B cell (primary cell): ENCODE results near the gene PDE4C. TPM values are rescaled to one million over a fixed set of nuclear protein-coding genes. Genes with fewer than 3 reads are reported as not detected.

ENCODE experiments used
- ATAC-seq: fragments of 200-7000 bp; cut with Tn5 transposase; one replicate; pipeline ENCODE4 v1.10.0; 2021; ENCODE audit warnings: low read depth, mild to moderate bottlenecking, moderate number of reproducible peaks, moderate library complexity
- CTCF ChIA-PET: fragments of 350-600 bp; sonication (Branson Sonifier 250); formaldehyde crosslinking; loops from one replicate; lab custom pipeline; 2021; ENCODE audit warnings: antibody characterized with exemption, inconsistent platforms; lab: Charles Lee
- POLR2A ChIA-PET: fragments of 350-600 bp; sonication (Branson Sonifier 250); formaldehyde crosslinking; loops from one replicate; lab custom pipeline; 2021; ENCODE audit warnings: antibody characterized with exemption; lab: Charles Lee
- DNase-seq: peaks from one replicate; pipeline ENCODE4 v3.0.0; 2013
- H2AFZ ChIP-seq: 2 replicates; pipeline ENCODE4 v1.6.1; 2012; ENCODE audit warnings: mild to moderate bottlenecking, low read depth, low read length; ENCODE audit not compliant: insufficient read depth, poor library complexity, severe bottlenecking
- H3K27ac ChIP-seq, 2 donors: 1 replicate in 1 of 2; 2 replicates in 1 of 2; pipeline ENCODE4 v1.5.1; 2012 to 2013; ENCODE audit warnings: low read length in 2 of 2, mild to moderate bottlenecking in 2 of 2, moderate library complexity in 1 of 2
- H3K27me3 ChIP-seq, 4 experiments: fragments of 200-600 bp in 1 of 4; sonication (generic) in 1 of 4; replicated peaks in 1 of 4; 1 replicate in 2 of 4; 2 replicates in 2 of 4; pipeline versions ENCODE4 v1.6.1 to v1.7.0; 2013 to 2016; ENCODE audit warnings: low read length in 3 of 4, mild to moderate bottlenecking in 2 of 4, mixed read lengths in 1 of 4, moderate library complexity in 1 of 4; ENCODE audit not compliant: insufficient read depth in 4 of 4, control insufficient read depth in 3 of 4; ENCODE audit errors: control extremely low read depth in 1 of 4
- H3K36me3 ChIP-seq, 2 experiments: replicated peaks in 1 of 2; 1 replicate in 1 of 2; 2 replicates in 1 of 2; pipeline versions ENCODE4 v1.6.1 to v1.7.1; 2013; ENCODE audit warnings: low read length in 1 of 2; ENCODE audit not compliant: insufficient read depth in 2 of 2, control insufficient read depth in 1 of 2; ENCODE audit errors: control extremely low read depth in 1 of 2, extremely low read depth in 1 of 2
- H3K4me1 ChIP-seq, 2 donors: fragments of 200-600 bp in 1 of 2; sonication (generic) in 1 of 2; 1 replicate in 1 of 2; 2 replicates in 1 of 2; pipeline versions ENCODE4 v1.5.1 to v1.6.1; 2013 to 2017; ENCODE audit warnings: low read length in 2 of 2; ENCODE audit not compliant: control insufficient read depth in 2 of 2, insufficient read depth in 2 of 2
- H3K4me2 ChIP-seq: replicated peaks from 2 replicates; pipeline ENCODE3; 2012; ENCODE audit warnings: mild to moderate bottlenecking, low read depth, low read length; ENCODE audit not compliant: poor library complexity, severe bottlenecking
- H3K4me3 ChIP-seq, 5 experiments: fragments of 200-600 bp in 1 of 5; sonication (generic) in 1 of 5; 1 replicate in 3 of 5; 2 replicates in 2 of 5; pipeline versions ENCODE4 v1.5.1 to v1.7.0; 2011 to 2016; ENCODE audit warnings: low read length in 4 of 5, mild to moderate bottlenecking in 4 of 5, low read depth in 2 of 5, control low read depth in 1 of 5, moderate library complexity in 1 of 5; ENCODE audit not compliant: insufficient read depth in 1 of 5; ENCODE audit errors: control extremely low read depth in 1 of 5, extremely low read depth in 1 of 5
- H3K79me2 ChIP-seq: fragments of 200-600 bp; sonication (generic); one replicate; pipeline ENCODE4 v1.6.0; 2016; ENCODE audit warnings: low read length; ENCODE audit not compliant: control insufficient read depth, insufficient read depth
- H3K9ac ChIP-seq: fragments of 200-600 bp; sonication (generic); 2 replicates; pipeline ENCODE4 v1.6.1; 2017; ENCODE audit warnings: mild to moderate bottlenecking, low read length, moderate library complexity
- H3K9me3 ChIP-seq, 3 donors: one replicate each; pipeline versions ENCODE4 v1.6.1 to v1.7.1; 2013; ENCODE audit warnings: low read length in 2 of 3; ENCODE audit not compliant: control insufficient read depth in 2 of 3, insufficient read depth in 1 of 3; ENCODE audit errors: control extremely low read depth in 1 of 3
- H4K20me1 ChIP-seq: 2 replicates; pipeline ENCODE4 v1.6.0; 2012; ENCODE audit warnings: mild to moderate bottlenecking, low read length; ENCODE audit not compliant: insufficient read depth, control insufficient read depth, poor library complexity, severe bottlenecking
- H3K27ac Mint-ChIP-seq: one replicate; pipeline ENCODE4 v1.8.0; 2021; ENCODE audit warnings: mixed read lengths
- H3K27me3 Mint-ChIP-seq: one replicate; pipeline ENCODE4 v1.8.0; 2021; ENCODE audit warnings: mixed read lengths
- H3K4me1 Mint-ChIP-seq: one replicate; pipeline ENCODE4 v1.8.0; 2021; ENCODE audit warnings: mixed read lengths
- H3K4me3 Mint-ChIP-seq: one replicate; pipeline ENCODE4 v1.8.0; 2021; ENCODE audit warnings: mixed read lengths
- H3K9me3 Mint-ChIP-seq: one replicate; pipeline ENCODE4 v1.8.0; 2022; ENCODE audit warnings: mixed read lengths; ENCODE audit not compliant: insufficient read depth
- EZH2 ChIP-seq: IDR thresholded peaks from 2 replicates; pipeline ENCODE4 v1.6.1; 2012; ENCODE audit warnings: borderline replicate concordance, low read depth, mild to moderate bottlenecking, moderate library complexity, low read length; ENCODE audit not compliant: insufficient read depth, poor library complexity, severe bottlenecking
- WGBS: methylation state at CpG from one replicate; pipeline ENCODE4 v1.1.5; 2013; ENCODE audit warnings: missing lambda C conversion rate; ENCODE audit not compliant: insufficient coverage; 5-methylcytosine and 5-hydroxymethylcytosine counted together
- intact Hi-C: fragments of 100-400 bp; cut with micrococcal nuclease; formaldehyde crosslinking; loops from one replicate; pipeline ENCODE4 v1.10.0; 2022
- polyA minus RNA-seq: library from RNA; depleted of rRNA, polyadenylated mRNA; stranded (reverse); fragments of >200 nt; gene quantifications from 2 replicates; pipeline ENCODE4 v1.2.3, GENCODE V29; 2012
- polyA plus RNA-seq: library from polyadenylated mRNA; depleted of rRNA; stranded (reverse); fragments of >200 nt; gene quantifications from 2 replicates; pipeline ENCODE4 v1.2.3, GENCODE V29; 2012
- total RNA-seq, 2 donors: library from RNA; stranded (reverse); fragments of 120-200 nt in 1 of 2; gene quantifications; 1 replicate in 1 of 2; 2 replicates in 1 of 2; pipeline versions ENCODE4 v1.2.3 to v1.2.4, GENCODE V29; 2013 to 2022
- TF ChIP-seq, protein P1 (sequence below): fragments of 200-600 bp; IDR thresholded peaks from one replicate; pipeline ENCODE4 v1.8.0; 2022; ENCODE audit warnings: antibody characterized with exemption, mild to moderate bottlenecking

Gene PDE4C
- total RNA-seq (not detected in 2 replicates), polyA plus RNA-seq (0.13 TPM in 1 of 2 replicates, not detected in the other), polyA minus RNA-seq (0.21 TPM in 1 of 2 replicates, not detected in the other)
- total RNA-seq (2013): not detected

DNA sequence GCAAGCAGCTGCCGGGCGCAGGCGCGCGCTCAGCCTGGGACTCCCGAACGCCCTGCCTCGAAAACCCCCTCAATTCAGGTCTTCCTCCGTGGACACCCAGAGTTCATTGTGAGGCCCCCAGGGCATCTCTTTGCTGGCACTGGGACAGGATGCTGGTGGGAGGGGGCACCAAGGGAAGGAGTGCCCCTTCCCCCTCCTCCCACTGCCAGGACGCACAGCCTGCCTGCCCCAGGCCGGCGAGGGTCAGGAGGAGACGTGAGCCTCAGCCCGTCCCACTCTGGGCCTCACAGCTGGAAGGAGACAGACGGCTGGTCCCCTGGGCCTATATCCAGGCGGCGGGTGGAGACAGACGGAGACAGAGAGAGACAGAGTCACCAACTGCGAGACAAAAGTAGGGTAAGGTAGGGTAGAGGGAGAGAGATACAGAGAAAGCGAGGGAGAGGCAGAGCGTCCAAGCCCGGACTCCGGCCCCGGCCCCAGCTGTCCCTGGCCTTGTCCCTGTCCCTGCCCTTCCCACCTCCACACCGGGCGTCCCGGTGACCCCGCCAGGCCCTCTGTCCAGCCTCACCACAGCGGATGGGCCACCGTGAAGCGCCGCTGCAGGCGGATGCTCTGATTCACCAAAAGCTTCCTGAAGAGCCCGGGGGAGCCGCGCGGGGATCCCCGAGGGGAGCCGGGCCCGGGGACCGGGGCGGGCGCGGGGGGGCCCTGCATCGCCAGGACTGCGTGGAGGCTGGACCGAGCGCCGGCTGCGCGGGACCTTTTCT, at the start of gene PDE4C:
Gene PDE4C (minus strand): TSS at position 737 of the 767 bp plus-strand sequence. CDS start 23 bp downstream, at position 714.
- peaks cover 0 to 38% (median 0%) of the 10 kb centered on the region in 3 donors for H3K9me3 ChIP-seq
- DNase-seq: peak; percentile 43
- CTCF ChIA-PET: interaction anchor here (0.6 to 1.9 kb wide), 4 partner anchors 12 to 231 kb away, joined by 3 to 10 read pairs (median 3); no protein-coding TSS in a partner anchor

More for the DNA sequence above, at the start of gene PDE4C:
- H3K4me1 ChIP-seq: peaks cover 29 to 36% of the 10 kb centered on the region in 2 donors
- H2AFZ ChIP-seq: no peak within 1 kb of the TSS
- no peaks in the 10 kb centered on the region for H3K79me2 ChIP-seq
- Mint-ChIP-seq H3K27me3 (peaks cover 54% of the 10 kb centered on the region), H3K27ac (peak within 1 kb of the TSS; percentile 53), H3K4me1 (peaks cover 36% of the 10 kb centered on the region), H3K9me3 (no peaks in the 10 kb centered on the region), H3K4me3 (peak within 1 kb of the TSS; percentile 91)
- intact Hi-C loops: loop anchor here (2.0 kb wide), 1 partner anchor 73 kb away; the partner anchor contains the start of gene PIK3R2
- peak within 1 kb of the TSS; percentile 98 for H3K4me2 ChIP-seq
- H3K27ac ChIP-seq: no peak within 1 kb of the TSS
- no peaks in the 10 kb centered on the region for H3K36me3 ChIP-seq
- H4K20me1 ChIP-seq: peaks cover 3% of the 10 kb centered on the region
- H3K27me3 ChIP-seq: peaks cover 0 to 84% (median 41%) of the 10 kb centered on the region in 4 experiments
- H3K4me3 ChIP-seq: peak within 1 kb of the TSS in 1 of 5 experiments; percentile 68
- H3K9ac ChIP-seq: no peak within 1 kb of the TSS
- POLR2A ChIA-PET: no interaction called here
- WGBS: 5% methylated on average over 45 of the region's 51 CpGs
- no peak for ATAC-seq
- TF ChIP-seq EZH2: no peak
- TF ChIP-seq, protein P1, sequence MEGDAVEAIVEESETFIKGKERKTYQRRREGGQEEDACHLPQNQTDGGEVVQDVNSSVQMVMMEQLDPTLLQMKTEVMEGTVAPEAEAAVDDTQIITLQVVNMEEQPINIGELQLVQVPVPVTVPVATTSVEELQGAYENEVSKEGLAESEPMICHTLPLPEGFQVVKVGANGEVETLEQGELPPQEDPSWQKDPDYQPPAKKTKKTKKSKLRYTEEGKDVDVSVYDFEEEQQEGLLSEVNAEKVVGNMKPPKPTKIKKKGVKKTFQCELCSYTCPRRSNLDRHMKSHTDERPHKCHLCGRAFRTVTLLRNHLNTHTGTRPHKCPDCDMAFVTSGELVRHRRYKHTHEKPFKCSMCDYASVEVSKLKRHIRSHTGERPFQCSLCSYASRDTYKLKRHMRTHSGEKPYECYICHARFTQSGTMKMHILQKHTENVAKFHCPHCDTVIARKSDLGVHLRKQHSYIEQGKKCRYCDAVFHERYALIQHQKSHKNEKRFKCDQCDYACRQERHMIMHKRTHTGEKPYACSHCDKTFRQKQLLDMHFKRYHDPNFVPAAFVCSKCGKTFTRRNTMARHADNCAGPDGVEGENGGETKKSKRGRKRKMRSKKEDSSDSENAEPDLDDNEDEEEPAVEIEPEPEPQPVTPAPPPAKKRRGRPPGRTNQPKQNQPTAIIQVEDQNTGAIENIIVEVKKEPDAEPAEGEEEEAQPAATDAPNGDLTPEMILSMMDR: no peak
